ENCODE results near the gene FEM1C. TPM values are rescaled to one million over a fixed set of nuclear protein-coding genes. Genes with fewer than 3 reads are reported as not detected.

The FEM1C gene
- polyA plus RNA-seq, 1 donor from 2014 or later, result 16.4 TPM

DNA sequence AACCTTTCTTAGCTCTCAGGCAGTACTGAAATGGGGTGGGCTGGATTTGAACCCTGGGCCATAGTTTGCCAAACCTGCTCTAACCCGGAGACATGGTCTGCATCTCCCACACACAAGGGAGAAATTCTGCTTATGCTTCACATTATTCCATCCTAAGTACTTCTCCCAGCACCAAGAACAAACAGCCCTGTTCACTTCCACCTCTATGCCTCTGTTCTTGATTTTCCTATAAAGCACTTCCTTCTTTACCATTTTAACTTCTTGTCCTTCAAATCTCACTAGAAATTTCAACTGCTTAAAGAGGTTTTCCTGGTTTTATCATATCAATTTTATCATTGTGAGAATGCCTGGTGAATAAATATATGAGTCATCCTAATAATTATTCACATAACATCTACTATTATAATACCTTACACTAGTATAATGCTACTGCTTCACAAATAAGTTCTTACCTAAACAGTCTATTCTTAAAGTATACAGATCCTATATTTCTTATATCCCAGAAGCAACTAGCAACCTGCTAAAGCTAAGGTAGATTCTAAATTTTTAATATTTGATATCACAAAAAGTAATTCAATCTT lies 12.7 kb downstream of the FEM1C start:
- Histone ChIP-seq H3F3A (ENCODE audit: insufficient read depth, low read length, poor library complexity, severe bottlenecking) (no peaks in the 10 kb centered on the region), H3K9me3 (ENCODE audit: low read length) (no peaks in the 10 kb centered on the region), H3K27me3 (ENCODE audit: insufficient read depth, low read depth, low read length) (no peaks in the 10 kb centered on the region), H3K9ac (ENCODE audit: low read length) (no peak overlapping the region), H3K9me2 (ENCODE audit: insufficient read depth, low read length) (no peaks in the 10 kb centered on the region), H3K4me3 (ENCODE audit: low read length) (no peak overlapping the region), H3K4me2 (ENCODE audit: low read length) (no peak overlapping the region), H3K27ac (ENCODE audit: low read length) (no peak overlapping the region), H2AFZ (ENCODE audit: low read depth, low read length) (no peak overlapping the region), H4K20me1 (ENCODE audit: insufficient read depth) (no peaks in the 10 kb centered on the region), H3K79me2 (replicated peaks; ENCODE audit: insufficient read depth, low read length) (peaks cover 93% of the 10 kb centered on the region), H3K36me3 (ENCODE audit: insufficient read depth, low read length) (no peaks in the 10 kb centered on the region)
- no peak for TF ChIP-seq EP300 (conservative IDR thresholded peaks at IDR 0.05; ENCODE audit: poor library complexity, severe bottlenecking)
- TF ChIP-seq, protein P1, sequence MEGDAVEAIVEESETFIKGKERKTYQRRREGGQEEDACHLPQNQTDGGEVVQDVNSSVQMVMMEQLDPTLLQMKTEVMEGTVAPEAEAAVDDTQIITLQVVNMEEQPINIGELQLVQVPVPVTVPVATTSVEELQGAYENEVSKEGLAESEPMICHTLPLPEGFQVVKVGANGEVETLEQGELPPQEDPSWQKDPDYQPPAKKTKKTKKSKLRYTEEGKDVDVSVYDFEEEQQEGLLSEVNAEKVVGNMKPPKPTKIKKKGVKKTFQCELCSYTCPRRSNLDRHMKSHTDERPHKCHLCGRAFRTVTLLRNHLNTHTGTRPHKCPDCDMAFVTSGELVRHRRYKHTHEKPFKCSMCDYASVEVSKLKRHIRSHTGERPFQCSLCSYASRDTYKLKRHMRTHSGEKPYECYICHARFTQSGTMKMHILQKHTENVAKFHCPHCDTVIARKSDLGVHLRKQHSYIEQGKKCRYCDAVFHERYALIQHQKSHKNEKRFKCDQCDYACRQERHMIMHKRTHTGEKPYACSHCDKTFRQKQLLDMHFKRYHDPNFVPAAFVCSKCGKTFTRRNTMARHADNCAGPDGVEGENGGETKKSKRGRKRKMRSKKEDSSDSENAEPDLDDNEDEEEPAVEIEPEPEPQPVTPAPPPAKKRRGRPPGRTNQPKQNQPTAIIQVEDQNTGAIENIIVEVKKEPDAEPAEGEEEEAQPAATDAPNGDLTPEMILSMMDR (IDR thresholded peaks at IDR 0.05; ENCODE audit: poor library complexity, severe bottlenecking), result no peak
- no peak for TF ChIP-seq EZH2 (IDR thresholded peaks at IDR 0.05; ENCODE audit: borderline replicate concordance, insufficient read depth, low read length, poor library complexity, severe bottlenecking)
- TF ChIP-seq SMC3 (conservative IDR thresholded peaks at IDR 0.05; ENCODE audit: poor library complexity), result no peak
- TF ChIP-seq, protein P2, sequence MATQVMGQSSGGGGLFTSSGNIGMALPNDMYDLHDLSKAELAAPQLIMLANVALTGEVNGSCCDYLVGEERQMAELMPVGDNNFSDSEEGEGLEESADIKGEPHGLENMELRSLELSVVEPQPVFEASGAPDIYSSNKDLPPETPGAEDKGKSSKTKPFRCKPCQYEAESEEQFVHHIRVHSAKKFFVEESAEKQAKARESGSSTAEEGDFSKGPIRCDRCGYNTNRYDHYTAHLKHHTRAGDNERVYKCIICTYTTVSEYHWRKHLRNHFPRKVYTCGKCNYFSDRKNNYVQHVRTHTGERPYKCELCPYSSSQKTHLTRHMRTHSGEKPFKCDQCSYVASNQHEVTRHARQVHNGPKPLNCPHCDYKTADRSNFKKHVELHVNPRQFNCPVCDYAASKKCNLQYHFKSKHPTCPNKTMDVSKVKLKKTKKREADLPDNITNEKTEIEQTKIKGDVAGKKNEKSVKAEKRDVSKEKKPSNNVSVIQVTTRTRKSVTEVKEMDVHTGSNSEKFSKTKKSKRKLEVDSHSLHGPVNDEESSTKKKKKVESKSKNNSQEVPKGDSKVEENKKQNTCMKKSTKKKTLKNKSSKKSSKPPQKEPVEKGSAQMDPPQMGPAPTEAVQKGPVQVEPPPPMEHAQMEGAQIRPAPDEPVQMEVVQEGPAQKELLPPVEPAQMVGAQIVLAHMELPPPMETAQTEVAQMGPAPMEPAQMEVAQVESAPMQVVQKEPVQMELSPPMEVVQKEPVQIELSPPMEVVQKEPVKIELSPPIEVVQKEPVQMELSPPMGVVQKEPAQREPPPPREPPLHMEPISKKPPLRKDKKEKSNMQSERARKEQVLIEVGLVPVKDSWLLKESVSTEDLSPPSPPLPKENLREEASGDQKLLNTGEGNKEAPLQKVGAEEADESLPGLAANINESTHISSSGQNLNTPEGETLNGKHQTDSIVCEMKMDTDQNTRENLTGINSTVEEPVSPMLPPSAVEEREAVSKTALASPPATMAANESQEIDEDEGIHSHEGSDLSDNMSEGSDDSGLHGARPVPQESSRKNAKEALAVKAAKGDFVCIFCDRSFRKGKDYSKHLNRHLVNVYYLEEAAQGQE (IDR thresholded peaks at IDR 0.05; ENCODE audit: borderline replicate concordance), result no peak
- TF ChIP-seq TAF1 (IDR thresholded peaks at IDR 0.05; ENCODE audit: low read depth), result no peak
- no peak for TF ChIP-seq RAD21 (conservative IDR thresholded peaks at IDR 0.05)
- TF ChIP-seq POLR2AphosphoS5 (IDR thresholded peaks at IDR 0.05), result no peak
- TF ChIP-seq MXI1 (conservative IDR thresholded peaks at IDR 0.05; ENCODE audit: poor library complexity, severe bottlenecking), result no peak

DNA sequence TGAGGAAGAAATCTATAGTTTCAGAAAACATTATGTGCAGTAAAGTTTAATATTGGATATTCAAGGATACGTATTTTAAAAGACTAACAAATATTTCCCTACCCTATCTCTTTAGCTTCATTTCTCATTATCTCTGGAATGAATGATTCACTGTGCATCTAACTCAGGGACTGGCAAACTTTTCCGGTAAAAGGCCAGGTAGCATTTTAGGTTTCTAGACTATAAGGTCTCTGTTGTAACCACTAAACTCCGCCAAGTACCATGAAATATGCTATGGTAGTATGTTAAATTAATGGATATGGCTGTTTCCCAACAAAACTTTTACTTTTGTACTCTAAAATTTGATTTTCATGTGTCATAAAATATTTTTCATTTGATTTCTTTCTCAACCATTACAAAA lies 13.2 kb downstream of the FEM1C start:
- Histone ChIP-seq H3K4me2 (ENCODE audit: low read length) (no peak overlapping the region), H3K9ac (ENCODE audit: low read length) (no peak overlapping the region), H3K27me3 (ENCODE audit: insufficient read depth, low read depth, low read length) (no peaks in the 10 kb centered on the region), H3K9me2 (ENCODE audit: insufficient read depth, low read length) (no peaks in the 10 kb centered on the region), H2AFZ (ENCODE audit: low read depth, low read length) (no peak overlapping the region), H3F3A (ENCODE audit: insufficient read depth, low read length, poor library complexity, severe bottlenecking) (no peaks in the 10 kb centered on the region), H3K4me3 (ENCODE audit: low read length) (no peak overlapping the region), H3K27ac (ENCODE audit: low read length) (no peak overlapping the region), H3K79me2 (replicated peaks; ENCODE audit: insufficient read depth, low read length) (peaks cover 93% of the 10 kb centered on the region), H4K20me1 (ENCODE audit: insufficient read depth) (no peaks in the 10 kb centered on the region), H3K36me3 (ENCODE audit: insufficient read depth, low read length) (peaks cover 4% of the 10 kb centered on the region), H3K9me3 (ENCODE audit: low read length) (no peaks in the 10 kb centered on the region)
- TF ChIP-seq, protein P1 (IDR thresholded peaks at IDR 0.05; ENCODE audit: poor library complexity, severe bottlenecking), result no peak
- TF ChIP-seq, protein P2 (IDR thresholded peaks at IDR 0.05; ENCODE audit: borderline replicate concordance), result no peak
- no peak for TF ChIP-seq EZH2 (IDR thresholded peaks at IDR 0.05; ENCODE audit: borderline replicate concordance, insufficient read depth, low read length, poor library complexity, severe bottlenecking)
- TF ChIP-seq TAF1 (IDR thresholded peaks at IDR 0.05; ENCODE audit: low read depth), result no peak
- TF ChIP-seq EP300 (conservative IDR thresholded peaks at IDR 0.05; ENCODE audit: poor library complexity, severe bottlenecking), result no peak

Measured in neural cell (in vitro differentiated cells).